ENCODE data around the gene WFDC1.

- TF ChIP-seq USF2 (IDR thresholded peaks at IDR 0.05; ENCODE audit: borderline replicate concordance, low read depth, low read length) (no peak), RAD21 (IDR thresholded peaks at IDR 0.05; ENCODE audit: low read length) (no peak), SIN3A (IDR thresholded peaks at IDR 0.05; ENCODE audit: borderline replicate concordance, low read depth, low read length) (no peak), EP300 (IDR thresholded peaks at IDR 0.05; ENCODE audit: borderline replicate concordance in 1 of 2, low read depth in 1 of 2, low read length in 1 of 2) (no peak), CTCF (IDR thresholded peaks at IDR 0.05) (no peak), ZBTB33 (IDR thresholded peaks at IDR 0.05; ENCODE audit: borderline replicate concordance, low read depth) (no peak), RFX5 (IDR thresholded peaks at IDR 0.05; ENCODE audit: low read length) (no peak), POLR2AphosphoS5 (IDR thresholded peaks at IDR 0.05; ENCODE audit: low read depth, low read length) (no peak), TEAD4 (IDR thresholded peaks at IDR 0.05; ENCODE audit: borderline replicate concordance, insufficient read depth) (no peak), CHD2 (IDR thresholded peaks at IDR 0.05; ENCODE audit: low read length, partially characterized antibody) (no peak)
Measured at GRCh38 chr16:84326545-84326944, 31.9 kb downstream of the WFDC1 start.
